HepG2 (cell line): ENCODE measurements around the gene SASH3.

Experiments
- REPIN1 ChIP-seq: sonication (generic); formaldehyde crosslinking; IDR thresholded peaks from 2 replicates; pipeline ENCODE4 v1.8.0; 2022; ENCODE audit warnings: missing genetic modification reagents, low read depth, mild to moderate bottlenecking, borderline replicate concordance
- RFXAP ChIP-seq: sonication (generic); formaldehyde crosslinking; IDR thresholded peaks from 2 replicates; pipeline ENCODE4 v1.4.0; 2020; ENCODE audit warnings: missing genetic modification reagents, borderline replicate concordance
- SP1 ChIP-seq, 2 experiments: fragments of 450-650 bp in 1 of 2; sonication (generic) in 1 of 2; formaldehyde crosslinking in 1 of 2; IDR thresholded peaks; 2 replicates each; pipeline versions ENCODE4 v1.4.0 to v1.6.1; 2016 to 2020; ENCODE audit warnings: missing genetic modification reagents in 1 of 2
- TMF1 ChIP-seq: sonication (generic); formaldehyde crosslinking; IDR thresholded peaks from 2 replicates; pipeline ENCODE4 v1.8.1; 2022; ENCODE audit warnings: low read depth, missing genetic modification reagents
- ZBTB34 ChIP-seq: sonication (generic); formaldehyde crosslinking; IDR thresholded peaks from 2 replicates; pipeline ENCODE4 v1.8.0; 2022; ENCODE audit warnings: mild to moderate bottlenecking, missing genetic modification reagents
- ZEB1 ChIP-seq: IDR thresholded peaks from 2 replicates; pipeline ENCODE4 v1.6.1; 2012; ENCODE audit warnings: mild to moderate bottlenecking, low read depth, inconsistent platforms; ENCODE audit not compliant: insufficient replicate concordance
- ZMYM4 ChIP-seq: sonication (generic); formaldehyde crosslinking; IDR thresholded peaks from 2 replicates; pipeline ENCODE4 v1.8.1; 2023; ENCODE audit warnings: mild to moderate bottlenecking, missing genetic modification reagents
- ZNF274 ChIP-seq: sonication (generic); formaldehyde crosslinking; IDR thresholded peaks from 2 replicates; pipeline ENCODE4 v1.5.1; 2020; ENCODE audit warnings: mild to moderate bottlenecking, missing genetic modification reagents
- ZNF589 ChIP-seq: sonication (generic); formaldehyde crosslinking; conservative IDR thresholded peaks from 2 replicates; pipeline ENCODE4 v1.8.0; 2022; ENCODE audit warnings: mild to moderate bottlenecking, moderate library complexity, missing genetic modification reagents
- ZNF674 ChIP-seq: sonication (generic); formaldehyde crosslinking; IDR thresholded peaks from 2 replicates; pipeline ENCODE4 v1.5.0; 2020; ENCODE audit warnings: low read depth, mild to moderate bottlenecking, missing genetic modification reagents
- ZNF713 ChIP-seq: sonication (generic); formaldehyde crosslinking; IDR thresholded peaks from 2 replicates; pipeline ENCODE4 v1.4.0; 2020; ENCODE audit warnings: mild to moderate bottlenecking, missing genetic modification reagents
- TF ChIP-seq, protein P1 (sequence below), 2 experiments: IDR thresholded peaks; 2 replicates each; pipeline ENCODE4 v1.6.1; 2011 to 2012; ENCODE audit warnings: low read length in 2 of 2, borderline replicate concordance in 1 of 2, low read depth in 1 of 2, mild to moderate bottlenecking in 1 of 2, moderate library complexity in 1 of 2

DNA sequence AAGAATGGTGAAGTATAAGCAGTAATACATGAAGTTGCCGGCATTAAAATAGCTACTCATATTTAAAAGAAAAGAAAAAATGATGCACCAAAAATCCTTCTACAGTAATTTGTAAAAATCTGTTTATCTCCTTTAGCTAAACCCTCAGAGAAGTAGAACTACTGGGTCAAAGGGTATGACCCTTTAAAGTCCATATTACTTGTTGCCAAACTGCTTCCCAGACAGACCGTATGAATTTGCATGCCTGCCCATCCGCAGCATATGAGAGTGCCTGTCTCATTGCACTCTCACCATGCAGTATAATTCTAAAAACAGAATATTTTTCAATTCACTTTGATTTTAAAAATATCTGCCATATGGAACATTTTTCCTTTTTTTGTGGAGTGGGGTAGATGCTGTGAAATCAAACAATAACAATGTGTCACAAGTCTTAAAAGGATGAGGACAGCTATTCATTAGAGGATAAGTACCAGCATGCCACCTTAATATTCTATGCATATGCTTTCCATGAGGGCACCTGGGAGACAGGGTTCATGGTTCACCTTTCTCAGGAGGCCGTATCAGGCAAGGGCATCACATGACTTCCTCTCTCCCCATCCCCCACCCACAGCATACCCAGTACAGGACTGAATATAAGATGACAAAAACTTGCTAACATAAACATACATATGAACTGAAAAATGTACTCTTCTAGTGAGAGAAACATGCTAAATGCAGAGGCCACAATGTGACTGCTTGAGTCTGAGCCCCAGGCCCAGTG is 46.2 kb downstream of the SASH3 start:
- TF ChIP-seq REPIN1 (CRISPR knock-in tag) (no peak), ZNF589 (CRISPR knock-in tag) (no peak), RFXAP (CRISPR knock-in tag) (no peak), ZNF274 (CRISPR knock-in tag) (no peak), ZNF713 (CRISPR knock-in tag) (no peak), ZNF674 (no peak), SP1 (IDR thresholded peaks at IDR 0.05) (no peak), SP1 (CRISPR knock-in tag; IDR thresholded peaks at IDR 0.05) (no peak), ZMYM4 (no peak), TMF1 (CRISPR knock-in tag) (no peak), ZBTB34 (no peak), ZEB1 (no peak)
- TF ChIP-seq, protein P1, sequence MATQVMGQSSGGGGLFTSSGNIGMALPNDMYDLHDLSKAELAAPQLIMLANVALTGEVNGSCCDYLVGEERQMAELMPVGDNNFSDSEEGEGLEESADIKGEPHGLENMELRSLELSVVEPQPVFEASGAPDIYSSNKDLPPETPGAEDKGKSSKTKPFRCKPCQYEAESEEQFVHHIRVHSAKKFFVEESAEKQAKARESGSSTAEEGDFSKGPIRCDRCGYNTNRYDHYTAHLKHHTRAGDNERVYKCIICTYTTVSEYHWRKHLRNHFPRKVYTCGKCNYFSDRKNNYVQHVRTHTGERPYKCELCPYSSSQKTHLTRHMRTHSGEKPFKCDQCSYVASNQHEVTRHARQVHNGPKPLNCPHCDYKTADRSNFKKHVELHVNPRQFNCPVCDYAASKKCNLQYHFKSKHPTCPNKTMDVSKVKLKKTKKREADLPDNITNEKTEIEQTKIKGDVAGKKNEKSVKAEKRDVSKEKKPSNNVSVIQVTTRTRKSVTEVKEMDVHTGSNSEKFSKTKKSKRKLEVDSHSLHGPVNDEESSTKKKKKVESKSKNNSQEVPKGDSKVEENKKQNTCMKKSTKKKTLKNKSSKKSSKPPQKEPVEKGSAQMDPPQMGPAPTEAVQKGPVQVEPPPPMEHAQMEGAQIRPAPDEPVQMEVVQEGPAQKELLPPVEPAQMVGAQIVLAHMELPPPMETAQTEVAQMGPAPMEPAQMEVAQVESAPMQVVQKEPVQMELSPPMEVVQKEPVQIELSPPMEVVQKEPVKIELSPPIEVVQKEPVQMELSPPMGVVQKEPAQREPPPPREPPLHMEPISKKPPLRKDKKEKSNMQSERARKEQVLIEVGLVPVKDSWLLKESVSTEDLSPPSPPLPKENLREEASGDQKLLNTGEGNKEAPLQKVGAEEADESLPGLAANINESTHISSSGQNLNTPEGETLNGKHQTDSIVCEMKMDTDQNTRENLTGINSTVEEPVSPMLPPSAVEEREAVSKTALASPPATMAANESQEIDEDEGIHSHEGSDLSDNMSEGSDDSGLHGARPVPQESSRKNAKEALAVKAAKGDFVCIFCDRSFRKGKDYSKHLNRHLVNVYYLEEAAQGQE (IDR thresholded peaks at IDR 0.05; ENCODE audit: borderline replicate concordance in 1 of 2, low read depth in 1 of 2, low read length in 2 of 2): no peak
